Activated T-helper 2 cell treated with anti-CD3 and anti-CD28 coated beads, Interferon-gamma antibody, Interleukin-2, Interleukin-4, amounts not matched to agents 10 μg/mL and 5 μg/mL and 100 μg/mL, durations not matched to agents 14 hours and 24 hours and 36 hours (primary cell): Measurements from ENCODE around the gene CHST11. TPM values are rescaled to one million over a fixed set of nuclear protein-coding genes. Genes with fewer than 3 reads are reported as not detected.
A peak's percentile ranks its signal among the peaks of the same experiment; 100 is the strongest.

Experiments
- DNase-seq: peaks from one replicate; pipeline ENCODE4 v3.0.0; 2021; ENCODE audit warnings: low spot score
- H3K27ac Mint-ChIP-seq: one replicate; pipeline ENCODE4 v1.8.0; 2021; ENCODE audit warnings: mixed read lengths
- H3K27me3 Mint-ChIP-seq: one replicate; pipeline ENCODE4 v1.8.0; 2021; ENCODE audit warnings: low read depth, mixed read lengths
- H3K36me3 Mint-ChIP-seq: one replicate; pipeline ENCODE4 v1.8.0; 2021; ENCODE audit warnings: low read depth, mixed read lengths
- H3K4me1 Mint-ChIP-seq: one replicate; pipeline ENCODE4 v1.8.0; 2021; ENCODE audit warnings: low read depth, mixed read lengths
- H3K4me3 Mint-ChIP-seq: one replicate; pipeline ENCODE4 v1.8.0; 2021; ENCODE audit warnings: low read depth, mild to moderate bottlenecking, moderate library complexity, mixed read lengths
- H3K9me3 Mint-ChIP-seq: one replicate; pipeline ENCODE4 v1.8.0; 2021; ENCODE audit warnings: mixed read lengths
- intact Hi-C: fragments of 100-400 bp; cut with micrococcal nuclease; formaldehyde crosslinking; loops from one replicate; pipeline ENCODE4 v1.15.1; 2023
- total RNA-seq: library from RNA; stranded (reverse); gene quantifications from 2 replicates; pipeline ENCODE4 v1.2.3, GENCODE V29; 2022

Gene CHST11
- total RNA-seq, 1 donor from 2014 or later, result 50.6 TPM

DNA sequence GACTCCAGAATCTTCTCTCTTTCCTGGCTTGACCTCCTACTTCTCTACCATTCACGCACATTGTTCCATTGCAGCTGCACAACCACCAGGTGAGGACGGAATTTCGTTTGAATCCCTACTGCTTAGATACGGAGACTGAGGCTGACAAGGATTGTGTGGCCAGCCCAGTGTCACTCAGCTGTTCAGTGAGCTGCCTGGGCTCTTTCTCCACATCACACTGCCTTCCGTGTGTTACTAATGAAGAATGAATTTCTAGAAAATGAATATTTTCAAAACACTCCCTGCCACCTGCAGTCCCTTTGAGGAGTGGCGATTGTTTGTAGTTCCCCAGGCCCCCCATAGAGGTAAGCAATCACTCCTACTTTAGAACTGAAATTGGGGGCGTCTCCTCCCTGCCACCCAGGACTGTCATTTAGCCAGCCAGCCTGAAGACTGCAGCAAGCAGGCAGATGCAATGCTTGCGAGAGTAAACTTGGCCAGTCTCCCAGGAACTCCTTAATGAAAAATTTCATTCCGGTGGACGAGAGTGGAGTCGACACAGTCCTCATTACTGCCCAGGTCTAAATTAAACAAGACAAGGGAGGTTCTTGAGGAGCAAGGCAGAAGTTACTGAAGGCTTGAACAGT is 261.7 kb downstream of the CHST11 start:
- DNase-seq, result no peak
- H3K27me3 Mint-ChIP-seq, result no peaks in the 10 kb centered on the region
- peaks cover 43% of the 10 kb centered on the region for H3K4me1 Mint-ChIP-seq
- no peaks in the 10 kb centered on the region for H3K9me3 Mint-ChIP-seq
- peaks cover 5% of the 10 kb centered on the region for H3K36me3 Mint-ChIP-seq
- H3K4me3 Mint-ChIP-seq, result no peak overlapping the region
- intact Hi-C loops, result no loop called here
- H3K27ac Mint-ChIP-seq, result no peak overlapping the region

DNA sequence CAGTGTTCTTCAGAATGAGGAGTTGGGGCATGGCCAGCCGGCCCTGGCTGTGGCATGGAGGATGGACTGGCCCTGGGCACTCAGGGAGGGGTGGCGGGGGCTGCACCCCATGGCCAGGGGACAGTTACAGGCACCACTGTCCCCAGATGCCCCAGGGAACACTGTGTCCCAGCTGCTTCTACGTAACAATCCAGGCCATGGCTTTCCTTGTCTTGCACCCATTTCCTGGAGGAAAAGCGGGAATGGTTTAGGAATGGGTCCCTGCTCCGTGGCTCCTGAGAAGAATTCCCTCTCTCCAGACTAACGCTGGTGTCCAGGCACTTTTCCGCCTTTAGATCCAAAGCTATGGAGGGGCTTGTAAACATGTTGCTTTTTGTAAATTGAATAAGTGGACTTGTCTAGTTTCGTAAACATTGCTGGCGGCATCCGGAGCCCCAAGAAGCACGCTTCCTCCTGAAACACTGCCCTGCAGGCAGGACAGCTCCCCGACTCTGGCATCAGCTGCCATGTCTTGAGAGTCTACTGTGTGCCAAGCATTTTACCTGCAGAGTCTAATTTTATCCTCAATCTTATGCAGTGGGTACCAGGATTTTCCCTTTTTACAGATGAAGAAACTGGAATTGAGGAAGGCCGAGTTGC is 263.1 kb downstream of the CHST11 start:
- Mint-ChIP-seq H3K4me3 (peak overlapping the region; percentile 76), H3K27ac (peak overlapping the region; percentile 94), H3K4me1 (peaks cover 41% of the 10 kb centered on the region), H3K27me3 (no peaks in the 10 kb centered on the region), H3K9me3 (no peaks in the 10 kb centered on the region), H3K36me3 (peaks cover 12% of the 10 kb centered on the region)
- DNase-seq, result no peak
- intact Hi-C loops, result loop anchor here (2.0 to 5.0 kb wide), 4 partner anchors 15 to 338 kb away; no protein-coding TSS in a partner anchor

DNA sequence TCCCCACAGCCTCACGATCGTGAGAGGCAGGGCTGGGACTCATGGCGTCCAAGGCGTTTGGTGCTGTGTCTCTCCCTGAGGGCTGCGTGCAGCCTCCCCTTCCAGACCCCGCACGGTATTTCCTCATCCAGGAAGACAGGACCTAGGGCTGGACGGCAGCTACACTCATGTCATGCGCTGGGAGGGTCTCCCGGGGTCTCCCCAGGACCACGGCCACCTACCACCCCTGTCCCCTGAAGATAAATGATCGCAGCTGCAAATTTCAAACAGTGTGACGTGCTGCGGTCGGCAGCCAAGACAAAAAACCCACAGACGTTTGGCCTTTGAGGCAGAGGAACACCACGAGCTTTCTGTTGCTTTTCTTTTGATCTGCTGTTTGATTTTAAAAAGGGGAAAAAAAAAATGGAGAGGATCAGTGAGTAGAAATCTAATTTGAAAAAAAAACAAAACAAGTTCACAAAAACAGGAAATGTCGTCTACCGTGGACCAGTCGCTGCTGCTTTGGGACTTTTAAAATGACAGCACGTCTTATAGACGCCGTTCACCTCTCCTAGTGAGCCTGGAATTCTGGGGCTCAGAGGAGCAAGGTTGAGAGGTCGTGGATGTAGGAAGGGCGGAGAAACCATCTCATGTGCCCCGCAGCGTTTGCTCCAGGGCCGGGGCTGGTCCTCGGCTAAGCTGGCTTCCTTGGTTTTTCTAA is 263.7 kb downstream of the CHST11 start:
- Mint-ChIP-seq H3K36me3 (peaks cover 14% of the 10 kb centered on the region), H3K4me3 (peak overlapping the region; percentile 76), H3K9me3 (no peaks in the 10 kb centered on the region), H3K27ac (peak overlapping the region; percentile 94), H3K4me1 (peaks cover 47% of the 10 kb centered on the region), H3K27me3 (no peaks in the 10 kb centered on the region)
- intact Hi-C loops, result loop anchor here (2.0 to 5.0 kb wide), 4 partner anchors 14 to 338 kb away; no protein-coding TSS in a partner anchor
- DNase-seq, result peak; percentile 67

DNA sequence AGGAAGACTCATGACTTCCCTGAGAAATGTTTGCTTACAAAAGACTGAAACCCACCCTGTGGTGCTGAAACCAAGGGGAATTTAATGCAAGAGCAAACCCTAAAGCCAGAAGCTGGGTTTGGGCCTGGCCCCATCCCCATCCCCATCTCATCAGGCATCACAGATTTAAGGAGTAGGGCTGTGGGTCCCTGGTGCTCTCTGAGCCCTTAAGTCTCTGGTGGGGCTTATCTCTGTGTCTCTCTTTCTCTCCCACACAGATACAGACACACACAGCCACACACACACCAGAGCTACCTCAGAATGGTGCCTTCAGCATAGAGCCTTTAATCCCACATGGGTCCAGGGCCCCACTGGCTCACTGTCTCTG is 264.3 kb downstream of the CHST11 start:
- no peaks in the 10 kb centered on the region for H3K9me3 Mint-ChIP-seq
- no peaks in the 10 kb centered on the region for H3K27me3 Mint-ChIP-seq
- peaks cover 52% of the 10 kb centered on the region for H3K4me1 Mint-ChIP-seq
- peak overlapping the region; percentile 76 for H3K4me3 Mint-ChIP-seq
- DNase-seq, result no peak
- H3K27ac Mint-ChIP-seq, result peak overlapping the region; percentile 94
- peaks cover 18% of the 10 kb centered on the region for H3K36me3 Mint-ChIP-seq
- intact Hi-C loops, result loop anchor here (2.0 to 5.0 kb wide), 4 partner anchors 14 to 339 kb away; no protein-coding TSS in a partner anchor

DNA sequence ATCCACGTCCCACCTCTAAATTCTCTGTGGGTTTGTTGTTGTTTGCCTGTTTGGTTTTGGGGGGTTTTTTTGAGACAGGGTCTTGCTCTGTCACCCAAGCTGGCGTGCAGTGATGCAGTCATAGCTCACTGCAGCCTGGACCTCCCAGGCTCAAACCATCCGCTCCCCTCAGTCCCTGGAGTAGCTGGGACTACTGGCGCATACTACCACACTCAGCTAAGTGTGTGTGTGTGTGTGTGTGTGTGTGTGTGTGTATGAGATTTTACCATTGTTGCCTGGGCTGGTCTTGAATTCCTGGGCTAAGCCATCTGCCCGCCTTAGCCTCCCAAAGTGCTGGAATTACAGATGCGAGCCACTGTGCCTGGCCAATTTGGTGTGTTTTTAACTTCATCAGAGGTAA is 265.2 kb downstream of the CHST11 start:
- DNase-seq, result no peak
- Mint-ChIP-seq H3K4me1 (peaks cover 58% of the 10 kb centered on the region), H3K27ac (peak overlapping the region; percentile 94), H3K36me3 (peaks cover 20% of the 10 kb centered on the region), H3K9me3 (no peaks in the 10 kb centered on the region), H3K27me3 (no peaks in the 10 kb centered on the region), H3K4me3 (peak overlapping the region; percentile 19)
- intact Hi-C loops, result loop anchor here (2.0 to 5.0 kb wide), 4 partner anchors 13 to 340 kb away; no protein-coding TSS in a partner anchor

DNA sequence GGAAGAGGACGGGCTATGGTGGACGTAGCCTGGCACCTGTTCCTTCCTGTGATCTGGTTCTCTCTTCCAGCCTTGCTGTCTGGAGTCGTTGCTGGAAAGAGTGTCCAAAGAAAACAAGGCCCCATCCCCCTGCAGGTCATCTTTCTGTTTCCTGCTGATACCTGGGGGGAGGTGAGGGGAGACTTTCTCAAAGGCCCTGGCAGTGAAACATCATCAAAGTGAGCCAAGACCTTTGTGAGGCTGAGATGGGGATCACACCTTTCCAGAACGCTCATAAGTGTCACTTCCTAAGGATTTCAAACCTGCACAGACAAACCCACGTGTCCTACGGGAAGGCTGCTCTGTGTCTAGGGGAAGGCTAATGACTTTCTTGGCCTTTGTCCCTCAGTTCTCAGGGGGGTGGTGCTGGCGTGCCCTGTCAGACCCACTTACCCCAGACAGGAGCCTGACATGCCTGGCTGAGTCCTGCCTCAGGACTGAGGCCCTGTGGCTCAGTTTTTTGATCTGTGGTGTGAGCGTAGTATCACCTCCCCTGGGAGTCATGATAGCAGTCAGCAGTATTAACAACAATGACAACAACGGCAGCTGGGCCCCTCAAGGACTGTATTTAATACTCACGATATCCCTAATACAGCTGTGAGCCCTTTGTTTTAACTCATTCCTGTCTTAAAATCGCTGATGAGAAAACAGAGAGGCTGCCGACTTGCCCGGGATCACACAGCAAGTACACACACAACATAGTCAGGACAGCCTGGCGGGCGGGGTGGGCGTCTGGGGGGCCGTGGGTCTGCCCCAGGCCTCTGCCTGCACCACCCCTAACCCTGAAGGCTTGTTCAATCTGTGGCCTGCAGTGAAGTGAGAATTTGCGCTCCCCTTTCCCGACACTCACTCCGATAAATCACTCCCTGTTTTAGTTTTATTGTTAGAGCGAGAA is 266.1 kb downstream of the CHST11 start:
- Mint-ChIP-seq H3K4me1 (peaks cover 58% of the 10 kb centered on the region), H3K9me3 (no peaks in the 10 kb centered on the region), H3K27me3 (no peaks in the 10 kb centered on the region), H3K27ac (peak overlapping the region; percentile 94), H3K36me3 (peaks cover 24% of the 10 kb centered on the region), H3K4me3 (no peak overlapping the region)
- DNase-seq, result no peak
- intact Hi-C loops, result loop anchor here (5.0 kb wide), 2 partner anchors 329 to 341 kb away; no protein-coding TSS in a partner anchor

DNA sequence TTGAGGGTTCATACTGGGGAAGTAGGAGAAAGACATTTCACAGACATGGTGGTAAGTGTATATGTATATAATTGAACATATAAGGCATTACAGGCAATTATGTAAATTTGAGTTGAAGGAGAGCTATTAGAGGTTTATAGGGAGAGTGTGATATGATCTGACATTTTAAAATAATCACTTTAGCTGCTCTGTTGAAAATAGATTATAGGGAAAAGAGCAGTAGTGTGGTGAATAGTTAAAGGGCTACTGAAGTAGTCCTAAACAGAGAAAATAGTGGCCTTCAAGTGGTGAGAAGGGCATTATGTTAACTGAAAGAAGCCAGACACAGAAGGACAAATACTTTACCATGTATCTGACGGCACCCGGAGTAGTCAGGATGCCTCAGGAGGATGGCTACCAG is 267.1 kb downstream of the CHST11 start:
- intact Hi-C loops, result loop anchor here (5.0 kb wide), 2 partner anchors 328 to 342 kb away; no protein-coding TSS in a partner anchor

DNA sequence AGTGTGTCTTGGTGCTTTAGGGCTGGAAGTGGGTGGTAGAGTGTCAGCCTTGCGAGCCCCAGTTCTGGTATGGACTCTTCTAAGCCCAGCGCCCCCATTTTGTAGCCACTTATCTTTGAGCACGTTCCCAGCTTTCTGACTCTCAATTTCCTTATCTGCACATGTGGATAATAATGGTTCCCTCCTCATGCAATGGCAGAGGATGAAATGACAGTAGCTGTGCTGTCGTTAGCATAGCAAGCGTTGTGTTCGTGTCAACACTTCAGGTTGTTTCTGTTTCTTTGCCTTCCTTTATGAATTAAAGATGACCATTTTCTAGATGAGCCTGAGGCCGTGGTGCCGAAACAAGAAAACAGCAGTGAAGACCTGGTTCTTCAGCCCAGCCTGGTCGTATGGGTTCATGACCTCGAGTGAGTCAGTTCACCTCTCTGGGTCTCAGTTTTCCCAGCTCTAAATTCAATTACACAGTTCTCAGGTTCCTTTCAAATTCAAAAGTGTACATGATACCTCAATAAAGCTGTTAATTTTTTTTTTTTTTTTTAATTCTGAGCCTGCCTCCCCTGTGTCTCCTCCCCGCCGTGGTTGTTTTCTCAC is 268.3 kb downstream of the CHST11 start:
- H3K4me1 Mint-ChIP-seq, result peaks cover 61% of the 10 kb centered on the region
- H3K9me3 Mint-ChIP-seq, result no peaks in the 10 kb centered on the region
- intact Hi-C loops, result loop anchor here (5.0 kb wide), 2 partner anchors 327 to 343 kb away; no protein-coding TSS in a partner anchor
- no peak for DNase-seq
- no peak overlapping the region for H3K27ac Mint-ChIP-seq
- H3K27me3 Mint-ChIP-seq, result no peaks in the 10 kb centered on the region
- peaks cover 28% of the 10 kb centered on the region for H3K36me3 Mint-ChIP-seq
- no peak overlapping the region for H3K4me3 Mint-ChIP-seq

More for the DNA sequence above, 267.1 kb downstream of the CHST11 start:
- Mint-ChIP-seq H3K27me3 (no peaks in the 10 kb centered on the region), H3K9me3 (no peaks in the 10 kb centered on the region), H3K36me3 (peaks cover 27% of the 10 kb centered on the region), H3K27ac (peak overlapping the region; percentile 7), H3K4me3 (no peak overlapping the region), H3K4me1 (peaks cover 63% of the 10 kb centered on the region)
- DNase-seq, result no peak

DNA sequence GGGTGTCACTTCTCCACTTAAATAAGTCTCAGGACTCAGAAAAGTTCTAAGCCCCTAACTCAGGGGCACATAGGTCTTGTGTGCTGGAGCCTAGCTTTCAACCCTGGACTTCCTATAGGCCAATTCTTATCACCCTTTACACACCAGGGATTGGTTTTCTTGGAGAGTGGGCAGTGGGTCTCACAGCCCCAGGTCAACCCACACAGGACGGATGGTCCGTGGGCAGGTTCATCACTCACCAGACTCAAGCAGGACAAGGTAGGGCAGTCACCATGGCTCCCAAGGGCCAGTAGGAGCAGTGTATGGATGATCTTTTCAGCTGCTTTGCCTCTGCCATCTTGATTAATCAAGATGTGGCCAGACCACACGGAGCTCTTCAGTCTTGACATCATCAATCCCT is 268.9 kb downstream of the CHST11 start:
- Mint-ChIP-seq H3K9me3 (no peaks in the 10 kb centered on the region), H3K4me3 (no peak overlapping the region), H3K27me3 (no peaks in the 10 kb centered on the region), H3K27ac (no peak overlapping the region), H3K4me1 (peaks cover 56% of the 10 kb centered on the region), H3K36me3 (peaks cover 28% of the 10 kb centered on the region)
- intact Hi-C loops, result no loop called here
- no peak for DNase-seq

DNA sequence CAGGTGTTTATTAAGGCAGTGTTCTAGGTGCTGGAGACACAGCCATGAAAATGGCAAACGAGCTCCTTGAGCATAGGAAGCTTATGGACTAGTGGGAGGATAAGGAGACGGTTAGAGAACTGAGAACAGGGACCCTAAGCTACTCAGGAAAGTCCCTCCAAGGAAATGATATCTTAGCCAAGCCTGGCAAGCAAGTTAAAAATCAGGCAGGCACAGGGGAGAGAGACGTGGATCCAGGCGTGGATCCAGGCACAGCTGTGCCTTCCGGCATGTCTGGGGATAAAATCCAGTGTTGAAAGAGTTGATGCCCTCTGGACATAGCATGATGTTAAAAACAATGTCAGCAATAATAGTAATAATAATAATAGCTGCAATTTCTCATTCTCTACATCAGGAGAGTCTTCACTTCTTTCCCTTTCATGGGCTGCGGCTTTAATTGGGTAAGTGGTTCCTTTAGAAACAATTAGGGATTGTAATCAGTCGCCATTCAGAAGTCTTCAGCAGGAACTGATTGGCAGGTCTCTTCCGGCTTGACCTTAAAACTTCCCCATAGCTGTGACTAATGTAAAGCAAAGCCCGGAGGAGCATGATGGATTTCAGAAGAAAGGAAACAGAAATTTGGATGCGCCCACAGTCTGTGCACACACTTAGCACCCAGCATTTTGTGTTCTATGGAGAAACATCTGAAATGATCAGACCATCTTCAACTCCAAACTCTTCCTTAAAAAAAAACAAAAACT is 271.1 kb downstream of the CHST11 start:
- DNase-seq, result no peak
- no peaks in the 10 kb centered on the region for H3K9me3 Mint-ChIP-seq
- H3K36me3 Mint-ChIP-seq, result peaks cover 24% of the 10 kb centered on the region
- no peak overlapping the region for H3K4me3 Mint-ChIP-seq
- intact Hi-C loops, result no loop called here
- no peak overlapping the region for H3K27ac Mint-ChIP-seq
- no peaks in the 10 kb centered on the region for H3K27me3 Mint-ChIP-seq
- H3K4me1 Mint-ChIP-seq, result peaks cover 41% of the 10 kb centered on the region

DNA sequence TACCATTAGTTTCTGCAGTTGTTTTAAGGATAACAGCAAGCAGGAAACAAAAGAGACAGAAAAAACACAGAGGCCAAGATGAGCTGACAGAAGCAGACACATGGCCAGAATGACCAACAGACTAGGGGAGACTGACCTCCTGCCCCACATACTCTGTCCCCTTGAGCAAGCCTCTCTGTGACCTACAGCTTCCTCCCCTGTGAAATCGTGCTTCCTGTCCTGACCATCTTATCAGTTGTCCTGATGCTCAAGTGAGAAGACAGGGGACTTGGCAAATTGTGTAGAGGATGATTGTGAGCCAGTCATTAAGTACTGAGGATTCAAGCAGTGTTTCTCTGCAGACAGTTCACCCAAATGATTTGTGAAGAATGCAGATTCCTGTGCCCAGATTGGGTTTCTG is 272.3 kb downstream of the CHST11 start:
- peaks cover 16% of the 10 kb centered on the region for H3K36me3 Mint-ChIP-seq
- H3K9me3 Mint-ChIP-seq, result no peaks in the 10 kb centered on the region
- peak overlapping the region; percentile 28 for H3K27ac Mint-ChIP-seq
- DNase-seq, result no peak
- peaks cover 41% of the 10 kb centered on the region for H3K4me1 Mint-ChIP-seq
- intact Hi-C loops, result no loop called here
- no peak overlapping the region for H3K4me3 Mint-ChIP-seq
- no peaks in the 10 kb centered on the region for H3K27me3 Mint-ChIP-seq
